ENCODE data around the gene EXOG.

EXOG gene

GRCh38 chr3:38474928-38475605 lies 21.1 kb upstream of the EXOG start:
- DNase-seq: no peak

GRCh38 chr3:38475716-38476115 lies 20.4 kb upstream of the EXOG start:
- no peak for DNase-seq

GRCh38 chr3:38476157-38476756 lies 19.9 kb upstream of the EXOG start:
- DNase-seq: no peak

GRCh38 chr3:38477057-38477820 lies 18.9 kb upstream of the EXOG start:
- DNase-seq: no peak

- no peak for DNase-seq
Measured at GRCh38 chr3:38477839-38478450, 18.2 kb upstream of the EXOG start.

- DNase-seq: no peak
Measured at GRCh38 chr3:38478901-38479300, 17.2 kb upstream of the EXOG start.

- peak; percentile 18 for DNase-seq
Measured at GRCh38 chr3:38479431-38480092, 16.6 kb upstream of the EXOG start.

- DNase-seq: no peak
Measured at GRCh38 chr3:38480093-38480445, 16.1 kb upstream of the EXOG start.

- no peak for DNase-seq
Measured at GRCh38 chr3:38480930-38481329, 15.2 kb upstream of the EXOG start.

GRCh38 chr3:38482951-38483350 lies 13.2 kb upstream of the EXOG start:
- no peak for DNase-seq

- DNase-seq: no peak
Measured at GRCh38 chr3:38487323-38487722, 8.8 kb upstream of the EXOG start.

- DNase-seq: no peak
Measured at GRCh38 chr3:38488949-38489348, 7.2 kb upstream of the EXOG start.

- DNase-seq: no peak
Measured at GRCh38 chr3:38489766-38490165, 6.4 kb upstream of the EXOG start.

GRCh38 chr3:38490281-38491030 lies 5.7 kb upstream of the EXOG start:
- no peak for DNase-seq

GRCh38 chr3:38491215-38491614 lies 4.9 kb upstream of the EXOG start:
- DNase-seq: no peak

- no peak for DNase-seq
Measured at GRCh38 chr3:38493031-38493430, 3.1 kb upstream of the EXOG start.

- no peak for DNase-seq
Measured at GRCh38 chr3:38497031-38497430, 891 bp downstream of the EXOG start.

- no peak for DNase-seq
Measured at GRCh38 chr3:38500688-38501417, 4.7 kb downstream of the EXOG start.

- no peak for DNase-seq
Measured at GRCh38 chr3:38507120-38507519, 11.0 kb downstream of the EXOG start.

GRCh38 chr3:38509732-38510131 lies 13.6 kb downstream of the EXOG start:
- DNase-seq: no peak

- no peak for DNase-seq
Measured at GRCh38 chr3:38510631-38511030, 14.5 kb downstream of the EXOG start.

- DNase-seq: no peak
Measured at GRCh38 chr3:38511546-38511945, 15.4 kb downstream of the EXOG start.
